Sigmoid colon (tissue), 7 donors: ENCODE measurements around the gene VSIG10L. TPM values are rescaled to one million over a fixed set of nuclear protein-coding genes. Genes with fewer than 3 reads are reported as not detected.

Source experiments
- DNase-seq: peaks from one replicate; pipeline ENCODE4 v3.0.0-alpha.2; 2019
- H3K27ac ChIP-seq, 4 donors: fragments of 200-600 bp; sonication (generic); one replicate each; pipeline ENCODE4 v1.5.1; 2016 to 2019; ENCODE audit warnings: mild to moderate bottlenecking in 1 of 4
- H3K27me3 ChIP-seq, 3 donors: fragments of 200-600 bp; sonication (generic); one replicate each; pipeline ENCODE4 v1.5.1; 2019; ENCODE audit warnings: mild to moderate bottlenecking in 1 of 3
- H3K36me3 ChIP-seq, 4 donors: fragments of 200-600 bp; sonication (generic); one replicate each; pipeline ENCODE4 v1.5.1; 2016 to 2019
- H3K4me1 ChIP-seq, 4 donors: fragments of 200-600 bp; sonication (generic); one replicate each; pipeline ENCODE4 v1.5.1; 2017 to 2019
- H3K4me3 ChIP-seq, 4 donors: fragments of 200-600 bp; sonication (generic); one replicate each; pipeline ENCODE4 v1.5.1; 2017 to 2019; ENCODE audit warnings: mild to moderate bottlenecking in 2 of 4, moderate library complexity in 1 of 4
- H3K9me3 ChIP-seq, 4 donors: fragments of 200-600 bp in 3 of 4; sonication (generic) in 3 of 4; one replicate each; pipeline versions ENCODE4 v1.5.1 to v1.6.1; 2013 to 2019
- CTCF ChIP-seq, 4 experiments: fragments of 450-650 bp in 3 of 4; fragments of 200-600 bp in 1 of 4; IDR thresholded peaks; one replicate each; pipeline ENCODE4 v1.5.1; 2016 to 2019; ENCODE audit warnings: antibody characterized with exemption in 4 of 4, mild to moderate bottlenecking in 3 of 4, moderate library complexity in 2 of 4
- EP300 ChIP-seq, 4 donors: sonication (generic); formaldehyde crosslinking; IDR thresholded peaks; one replicate each; pipeline ENCODE4 v1.6.1; 2017; ENCODE audit warnings: antibody characterized with exemption in 4 of 4
- POLR2A ChIP-seq, 2 donors: fragments of 450-650 bp; IDR thresholded peaks; one replicate each; pipeline ENCODE4 v1.6.1; 2016; ENCODE audit warnings: antibody characterized with exemption in 2 of 2, mild to moderate bottlenecking in 2 of 2, moderate library complexity in 2 of 2
- POLR2AphosphoS5 ChIP-seq, 4 donors: sonication (generic); formaldehyde crosslinking; IDR thresholded peaks; one replicate each; pipeline ENCODE4 v1.6.1; 2017; ENCODE audit warnings: antibody characterized with exemption in 4 of 4
- WGBS, 2 donors: extraction: QIAGEN DNeasy Blood & Tissue Kit; methylation state at CpG; one replicate each; pipeline ENCODE4 v1.1.7; 2013; 5-methylcytosine and 5-hydroxymethylcytosine counted together
- intact Hi-C: fragments of 100-400 bp; cut with DNase I; formaldehyde crosslinking; loops from one replicate; pipeline ENCODE4 v1.15.1; 2023
- polyA plus RNA-seq, 3 donors: library from polyadenylated mRNA; stranded (reverse); fragments of 200-250 nt; gene quantifications; one replicate each; pipeline ENCODE4 v1.2.3, GENCODE V29; 2013
- total RNA-seq, 4 donors: library from RNA; depleted of rRNA; stranded (reverse); fragments of >200 nt; gene quantifications; one replicate each; pipeline ENCODE4 v1.1.0, GENCODE V29; 2016
- donor health status: healthy with polysubstance abuse.
- donor health status: Bipolar disorder and iron deficiency.
- donor health status: healthy.

The VSIG10L gene
- total and polyA plus RNA-seq, 7 donors, result 0.55 to 2.1 (median 1.2) TPM

DNA sequence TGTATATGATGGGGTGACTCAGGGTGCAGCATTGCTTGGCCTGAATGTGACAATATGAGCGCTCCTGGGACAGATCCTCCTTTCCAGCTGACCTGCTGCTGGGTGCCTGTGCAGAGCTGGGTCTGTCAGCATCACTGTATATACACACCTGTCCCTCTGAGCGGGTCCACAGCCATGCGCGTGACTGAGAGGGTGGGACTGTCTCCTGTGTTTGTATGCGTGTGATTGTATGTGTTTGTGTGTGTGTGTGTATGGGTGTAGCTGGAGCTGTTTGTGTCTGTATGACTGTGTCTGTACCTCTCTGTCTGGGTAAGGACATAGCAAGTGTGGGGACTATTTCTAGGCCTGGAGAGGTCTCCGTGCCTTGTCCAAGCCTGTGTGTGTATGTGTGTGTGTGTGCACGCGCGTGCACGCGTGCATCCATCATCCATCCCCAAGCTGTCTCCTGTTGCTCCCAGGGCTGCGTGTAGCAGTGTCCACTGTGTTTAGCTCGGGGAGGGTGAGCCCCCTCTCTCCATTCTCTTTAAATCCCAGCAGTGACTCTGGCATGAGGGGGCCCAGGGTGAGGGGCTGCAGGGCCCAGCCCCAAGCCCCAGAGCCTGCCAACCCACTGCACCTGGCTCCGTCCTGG is 22.2 kb downstream of the VSIG10L start:
- intact Hi-C loops, result no loop called here
- TF ChIP-seq CTCF (IDR thresholded peaks at IDR 0.05) (no peak), EP300 (IDR thresholded peaks at IDR 0.05) (no peak), POLR2A (IDR thresholded peaks at IDR 0.05) (no peak), POLR2AphosphoS5 (IDR thresholded peaks at IDR 0.05) (no peak)
- Histone ChIP-seq H3K4me3 (no peak overlapping the region), H3K27ac (no peak overlapping the region), H3K27me3 (peaks cover 0 to 50% (median 0%) of the 10 kb centered on the region in 3 donors), H3K36me3 (no peaks in the 10 kb centered on the region), H3K4me1 (no peaks in the 10 kb centered on the region), H3K9me3 (no peaks in the 10 kb centered on the region)
- 70 to 76% methylated on average over 14 of the region's 14 CpGs for WGBS, 2 donors
- DNase-seq, result no peak

DNA sequence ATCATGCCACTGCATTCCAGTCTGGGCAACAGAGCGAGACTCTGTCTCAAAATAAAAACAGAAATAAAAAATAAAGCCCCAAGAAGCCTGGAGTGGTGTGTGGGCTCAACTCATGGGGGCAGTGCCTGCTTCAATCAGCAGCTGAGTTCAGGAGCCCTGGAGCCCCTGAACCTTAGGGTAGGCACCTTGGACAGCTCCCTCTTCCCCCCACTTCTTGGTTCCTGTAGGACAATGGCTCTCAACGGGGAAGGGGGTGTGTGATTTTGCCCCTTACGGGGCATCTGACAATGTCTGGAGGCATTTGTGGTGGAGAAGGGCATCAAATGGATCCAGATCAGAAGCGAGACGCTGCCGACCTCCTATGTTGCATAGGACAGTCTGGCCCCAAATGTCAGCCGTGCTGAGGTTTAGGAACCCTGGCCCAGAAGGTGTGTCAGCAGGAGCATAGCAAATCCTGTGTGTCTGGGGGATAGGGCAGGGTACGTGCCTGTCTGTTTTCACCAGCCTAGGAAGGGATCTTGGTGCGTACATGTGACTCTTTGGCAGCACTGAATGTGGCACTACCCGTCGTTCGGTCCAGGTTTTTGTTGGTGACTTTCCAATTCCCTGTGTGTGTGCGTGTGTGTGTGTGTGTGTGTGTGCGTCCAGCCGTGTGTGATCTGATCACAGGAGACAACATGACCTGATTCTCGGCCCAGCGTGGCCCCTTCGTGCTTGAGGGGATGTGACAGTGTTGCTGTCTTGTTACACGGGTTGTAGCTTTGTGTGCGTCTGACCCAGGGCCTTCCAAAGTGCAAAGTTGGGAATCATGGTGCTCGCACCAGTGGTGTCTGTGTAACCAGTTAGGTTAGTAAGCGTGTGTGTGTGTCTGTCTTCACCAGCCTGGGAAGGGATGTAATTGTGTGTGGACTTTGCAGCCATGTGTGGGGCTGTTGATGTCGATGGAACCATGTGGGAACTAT is 23.0 kb downstream of the VSIG10L start:
- no peak for DNase-seq
- WGBS, 2 donors, result 64 to 75% methylated on average over 23 of the region's 23 CpGs
- peaks cover 0 to 52% (median 0%) of the 10 kb centered on the region in 3 donors for H3K27me3 ChIP-seq
- TF ChIP-seq POLR2A (IDR thresholded peaks at IDR 0.05) (no peak), EP300 (IDR thresholded peaks at IDR 0.05) (no peak), CTCF (IDR thresholded peaks at IDR 0.05) (no peak), POLR2AphosphoS5 (IDR thresholded peaks at IDR 0.05) (no peak)
- no peaks in the 10 kb centered on the region for H3K36me3 ChIP-seq
- H3K4me1 ChIP-seq, result no peaks in the 10 kb centered on the region
- intact Hi-C loops, result no loop called here
- H3K4me3 ChIP-seq, result no peak overlapping the region
- H3K27ac ChIP-seq, result no peak overlapping the region
- H3K9me3 ChIP-seq, result peaks cover 0 to 3% (median 0%) of the 10 kb centered on the region in 4 donors

GRCh38 chr19:51317968-51318367 is 24.0 kb downstream of the VSIG10L start:
- DNase-seq, result no peak

GRCh38 chr19:51317376-51317775 is 24.6 kb downstream of the VSIG10L start:
- no peak for TF ChIP-seq EP300 (IDR thresholded peaks at IDR 0.05)
- no peak for TF ChIP-seq POLR2A (IDR thresholded peaks at IDR 0.05)
- TF ChIP-seq CTCF (IDR thresholded peaks at IDR 0.05), result no peak
- TF ChIP-seq POLR2AphosphoS5 (IDR thresholded peaks at IDR 0.05), result no peak
- intact Hi-C loops, result no loop called here

More at GRCh38 chr19:51317968-51318367, 24.0 kb downstream of the VSIG10L start:
- no peak overlapping the region for H3K27ac ChIP-seq
- peaks cover 0 to 3% (median 0%) of the 10 kb centered on the region in 4 donors for H3K9me3 ChIP-seq
- no peaks in the 10 kb centered on the region for H3K36me3 ChIP-seq
- TF ChIP-seq CTCF (IDR thresholded peaks at IDR 0.05) (no peak), EP300 (IDR thresholded peaks at IDR 0.05) (no peak), POLR2AphosphoS5 (IDR thresholded peaks at IDR 0.05) (no peak), POLR2A (IDR thresholded peaks at IDR 0.05) (no peak)
- no peaks in the 10 kb centered on the region for H3K4me1 ChIP-seq
- H3K27me3 ChIP-seq, result peaks cover 0 to 47% (median 0%) of the 10 kb centered on the region in 3 donors
- H3K4me3 ChIP-seq, result no peak overlapping the region
- WGBS, 2 donors, result 27 to 71% methylated on average over 1 of the region's 1 CpG
- intact Hi-C loops, result no loop called here

More at GRCh38 chr19:51317376-51317775, 24.6 kb downstream of the VSIG10L start:
- no peak for DNase-seq
- Histone ChIP-seq H3K4me1 (no peaks in the 10 kb centered on the region), H3K9me3 (peaks cover 0 to 3% (median 0%) of the 10 kb centered on the region in 4 donors), H3K27me3 (peaks cover 0 to 50% (median 0%) of the 10 kb centered on the region in 3 donors), H3K27ac (no peak overlapping the region), H3K4me3 (no peak overlapping the region), H3K36me3 (no peaks in the 10 kb centered on the region)
- 80 to 87% methylated on average over 3 of the region's 3 CpGs for WGBS, 2 donors
